Activated CD8-positive, alpha-beta memory T cell treated with anti-CD3 and anti-CD28 coated beads, Interleukin-2, amount 50 U/mL, for 24 hours (primary cell): ENCODE data around the gene VASH1.
"Not testable (repeated sequence)": the region's sequence is repeated elsewhere in the genome, so short reads cannot be mapped to it uniquely, and the experiment has no call there.

ENCODE experiments used
- DNase-seq: peaks from one replicate; pipeline ENCODE4 v3.0.0-alpha.2; 2020; ENCODE audit errors: extremely low read depth

The VASH1 gene

GRCh38 chr14:76761136-76761959 lies at the start of gene VASH1:
TSS of gene VASH1 (plus strand) at chr14:76761468. CDS start at chr14:76762822, 1,354 bp downstream.
- no peak for DNase-seq

- DNase-seq: no peak
These were observed 48.1 kb upstream of the VASH1 start for GRCh38 chr14:76713121-76713520.

GRCh38 chr14:76714470-76714869 lies 46.8 kb upstream of the VASH1 start:
- DNase-seq: no peak

DNA sequence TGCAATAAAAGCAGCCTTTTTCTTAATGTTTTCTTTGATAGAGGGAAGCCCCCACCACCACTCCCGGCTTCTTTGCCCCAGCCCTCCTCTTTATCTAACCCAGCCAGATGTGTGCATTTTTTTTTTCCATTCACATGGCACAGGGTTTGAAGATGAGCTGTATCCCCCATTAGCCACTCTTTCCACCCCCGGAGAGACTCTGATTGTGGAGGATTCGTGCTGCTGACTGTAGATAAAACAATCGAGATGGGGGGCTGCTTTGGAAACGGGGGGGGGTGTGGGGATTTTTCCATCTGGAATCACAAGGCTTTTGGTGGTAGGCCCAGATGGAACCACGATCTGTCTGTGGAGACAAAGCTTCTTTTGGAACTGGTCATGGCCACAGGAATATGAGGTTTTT lies 46.2 kb upstream of the VASH1 start:
- no peak for DNase-seq

DNA sequence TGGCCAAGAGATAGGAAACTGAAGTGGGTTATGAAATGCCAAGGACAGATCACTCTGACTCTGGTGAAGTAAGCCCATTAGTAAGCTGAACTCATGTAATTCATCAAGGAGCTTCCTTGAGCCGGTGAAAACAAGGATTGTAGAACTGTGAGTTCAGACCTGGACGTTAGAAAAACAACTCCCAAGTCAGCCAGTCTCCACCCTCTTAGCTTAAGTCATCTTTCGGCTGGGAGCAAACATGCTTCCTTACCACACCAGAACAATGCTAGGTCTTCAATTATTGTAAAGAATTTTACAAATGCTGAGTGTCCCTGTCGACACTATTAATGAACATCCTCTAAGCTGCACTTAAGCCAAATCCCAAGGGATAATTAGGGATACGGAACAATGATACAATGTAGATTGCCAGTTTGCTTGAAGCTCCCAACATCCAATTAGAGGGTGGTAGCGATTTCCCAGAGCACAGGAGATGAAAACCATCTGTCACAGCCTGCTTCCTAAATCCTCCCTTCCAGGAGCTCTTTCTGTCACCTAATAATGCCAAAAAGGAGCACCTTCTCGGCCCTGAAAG lies 45.7 kb upstream of the VASH1 start:
- no peak for DNase-seq

GRCh38 chr14:76716285-76716684 lies 45.0 kb upstream of the VASH1 start:
- no peak for DNase-seq

DNA sequence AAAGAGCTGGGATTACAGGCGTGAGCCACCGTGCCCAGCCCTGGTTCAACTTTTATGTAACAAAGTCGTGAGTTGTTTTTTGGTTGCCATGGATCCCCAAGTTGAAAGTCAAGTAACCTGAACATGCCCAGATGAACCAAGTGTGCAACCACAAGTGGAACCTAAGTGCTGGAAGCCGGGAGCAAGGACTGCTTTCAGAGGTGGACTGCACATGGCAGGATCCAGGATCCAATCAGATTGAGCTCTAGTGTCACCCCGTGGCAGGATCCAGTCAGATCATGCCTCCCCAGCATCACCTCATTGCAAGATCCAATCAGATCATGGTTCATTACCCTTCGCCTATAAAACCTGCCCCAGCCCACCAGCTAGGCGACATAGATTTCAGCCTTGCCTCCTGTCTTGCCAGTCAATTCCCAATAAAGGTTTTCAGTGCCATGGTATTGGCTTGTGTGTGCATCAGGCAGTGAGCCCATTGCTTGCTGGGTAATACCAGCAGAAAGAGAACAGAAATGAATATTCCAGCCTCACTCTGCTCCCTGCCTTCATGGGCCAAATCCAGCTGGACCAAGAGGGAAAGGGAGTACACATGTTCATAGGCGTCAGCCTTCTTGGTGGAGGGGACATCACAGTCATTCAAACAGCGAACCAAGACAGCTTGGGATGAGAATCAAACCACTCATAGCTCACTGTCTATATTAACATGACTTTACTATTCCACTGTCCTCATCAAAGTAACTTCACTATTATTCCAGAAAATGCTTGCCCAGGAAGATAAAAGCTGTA lies 43.6 kb upstream of the VASH1 start:
- DNase-seq: no peak

DNA sequence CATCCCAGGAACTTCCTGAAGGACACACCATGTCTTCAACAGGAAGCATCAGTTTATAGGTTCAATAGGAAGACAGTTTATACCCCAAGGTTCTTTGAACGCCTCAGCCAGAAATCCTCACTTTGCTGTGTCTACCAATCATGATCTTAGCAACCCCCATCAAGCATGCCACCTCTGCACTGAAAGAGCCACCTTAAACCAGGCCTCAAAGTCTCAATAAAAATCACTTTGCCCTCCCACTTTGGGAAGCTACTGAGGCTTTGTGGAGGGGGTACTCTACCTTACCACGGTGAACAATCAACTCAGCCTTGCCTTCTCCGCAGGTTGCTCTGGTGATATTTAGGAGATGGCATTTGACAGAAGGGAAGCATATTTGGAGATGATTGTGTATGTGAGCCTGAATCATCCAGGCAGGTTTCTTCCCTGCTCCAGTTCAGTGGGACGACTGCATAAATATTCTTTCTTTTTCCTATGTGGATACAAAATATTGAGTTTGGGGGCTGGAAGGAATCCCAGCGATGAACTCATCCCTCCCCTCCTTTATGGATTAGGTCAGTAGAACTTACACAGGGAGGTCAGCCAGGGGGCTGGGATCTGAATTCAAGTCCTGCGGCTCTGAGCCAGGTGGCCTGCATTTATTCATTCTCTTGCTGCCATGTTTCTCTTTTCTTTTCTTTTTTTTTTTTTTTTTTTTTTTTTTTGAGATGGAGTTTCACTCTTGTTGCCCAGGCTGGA lies 42.8 kb upstream of the VASH1 start:
- no peak for DNase-seq

- DNase-seq: no peak
These were observed 41.6 kb upstream of the VASH1 start for GRCh38 chr14:76719666-76720065.

- DNase-seq: no peak
These were observed 40.9 kb upstream of the VASH1 start for GRCh38 chr14:76720382-76720813.

- not testable (repeated sequence) for DNase-seq
These were observed 39.8 kb upstream of the VASH1 start for GRCh38 chr14:76721506-76721905.

DNA sequence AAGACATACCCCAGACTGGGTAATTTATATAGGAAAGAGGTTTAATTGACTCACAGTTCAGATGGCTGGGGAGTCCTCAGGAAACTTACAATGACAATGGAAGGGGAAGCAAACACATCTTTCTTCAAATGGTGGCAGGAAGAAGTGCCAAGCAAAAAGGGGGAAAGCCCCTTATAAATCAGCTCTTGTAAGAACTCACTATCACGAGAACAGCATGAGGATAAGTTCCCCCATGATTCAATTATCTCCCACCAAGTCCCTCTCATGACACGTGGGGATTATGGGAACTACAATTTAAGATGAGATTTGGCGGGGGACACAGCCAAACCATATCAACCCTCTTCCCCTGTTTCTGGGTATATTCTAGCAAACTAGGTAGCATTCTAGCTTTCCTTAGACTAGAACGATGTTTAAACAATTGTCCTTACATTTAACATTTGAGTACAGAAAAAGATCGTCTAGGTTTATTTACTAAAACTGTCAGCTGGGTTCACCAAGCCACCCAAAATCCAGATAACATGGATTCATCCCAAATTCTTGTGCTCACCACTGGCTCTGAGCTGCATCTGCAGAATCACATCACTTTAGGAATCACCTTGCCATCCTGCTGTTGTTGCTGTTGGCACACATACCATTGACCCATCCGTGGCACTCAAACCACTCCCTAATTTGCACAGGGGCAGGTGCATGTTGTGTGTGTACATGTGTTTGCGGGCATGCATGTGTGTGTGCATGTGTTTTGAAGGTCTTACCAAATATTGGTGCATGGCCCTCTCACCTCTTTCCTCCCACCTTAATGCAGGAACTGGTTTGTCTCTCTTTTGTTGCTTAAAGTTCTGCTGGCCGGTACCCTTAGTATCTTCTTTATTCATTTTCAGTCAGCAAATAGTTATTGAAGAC lies 36.4 kb upstream of the VASH1 start:
- no peak for DNase-seq

DNA sequence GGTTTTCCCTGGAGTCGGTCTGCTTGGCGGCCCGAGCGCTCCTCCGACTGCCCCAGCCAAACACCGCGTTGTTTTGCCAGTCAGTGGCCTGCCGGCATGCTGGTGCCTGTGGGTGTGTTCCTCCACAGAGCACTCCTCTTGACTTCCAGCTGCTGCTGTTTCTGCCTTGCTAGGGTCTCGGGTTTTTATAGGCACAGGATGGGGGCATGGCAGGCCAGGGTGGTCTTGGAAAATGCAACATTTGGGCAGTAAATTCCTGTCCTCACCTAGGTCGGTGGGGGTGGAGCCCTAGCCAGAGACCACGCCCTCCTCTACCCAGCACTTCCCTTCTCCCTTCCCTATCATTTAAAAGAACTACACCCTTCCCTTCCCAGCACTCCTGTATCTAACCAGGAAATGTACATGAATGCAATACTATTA lies 34.7 kb upstream of the VASH1 start:
- DNase-seq: no peak

- DNase-seq: no peak
These were observed 33.9 kb upstream of the VASH1 start for GRCh38 chr14:76727384-76727783.

DNA sequence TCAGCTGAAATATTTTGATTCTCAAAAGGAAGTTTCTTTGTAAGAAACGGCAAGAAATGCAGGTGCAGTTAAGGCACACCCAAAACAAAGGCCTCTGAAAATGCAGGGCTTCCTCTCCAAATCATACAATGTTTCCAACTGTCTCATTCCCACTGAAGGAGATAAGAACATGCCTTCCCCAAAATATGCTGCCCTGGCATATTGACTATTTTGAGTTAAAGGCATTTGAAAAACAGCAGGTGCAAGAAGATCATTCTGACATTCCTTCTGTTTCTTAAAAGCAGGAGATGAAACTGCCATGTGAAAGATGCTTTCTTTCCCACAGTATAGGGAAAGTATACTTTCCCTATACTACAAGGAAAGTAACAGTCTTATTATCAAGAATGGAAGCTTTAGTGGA lies 33.4 kb upstream of the VASH1 start:
- DNase-seq: no peak

DNA sequence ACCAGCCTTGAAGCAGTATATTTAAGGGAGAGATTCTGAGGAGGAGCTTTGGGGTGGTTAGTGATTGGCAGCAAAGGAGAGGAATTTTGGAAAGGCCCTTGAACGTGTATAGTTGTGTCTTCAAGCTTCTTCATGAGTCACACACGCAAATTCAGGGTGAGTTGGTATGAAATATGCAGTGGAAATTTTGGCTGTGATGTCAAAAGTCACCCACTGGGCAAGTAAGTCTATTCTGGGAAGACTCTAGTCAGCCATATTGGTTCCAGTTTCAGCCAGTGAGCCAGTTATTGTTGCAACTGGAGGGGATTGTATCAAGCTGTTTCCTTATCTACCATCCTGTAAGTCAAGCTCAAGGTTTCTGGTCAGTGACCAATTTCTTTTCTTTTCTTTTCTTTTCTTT lies 32.0 kb upstream of the VASH1 start:
- no peak for DNase-seq

GRCh38 chr14:76729953-76730505 lies 31.2 kb upstream of the VASH1 start:
- no peak for DNase-seq

DNA sequence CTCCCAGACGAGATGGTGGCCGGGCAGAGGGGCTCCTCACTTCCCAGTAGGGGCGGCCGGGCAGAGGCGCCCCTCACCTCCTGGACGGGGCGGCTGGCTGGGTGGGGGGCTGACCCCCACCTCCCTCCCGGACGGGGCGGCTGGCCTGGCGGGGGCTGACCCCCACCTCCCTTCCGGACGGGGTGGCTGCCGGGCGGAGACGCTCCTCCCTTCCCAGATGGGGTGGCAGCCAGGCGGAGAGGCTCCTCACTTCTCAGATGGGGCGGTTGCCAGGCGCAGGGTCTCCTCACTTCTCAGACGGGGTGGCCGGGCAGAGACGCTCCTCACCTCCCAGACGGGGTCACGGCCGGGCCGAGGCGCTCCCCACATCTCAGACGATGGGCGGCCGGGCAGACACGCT lies 26.8 kb upstream of the VASH1 start:
- not testable (repeated sequence) for DNase-seq

DNA sequence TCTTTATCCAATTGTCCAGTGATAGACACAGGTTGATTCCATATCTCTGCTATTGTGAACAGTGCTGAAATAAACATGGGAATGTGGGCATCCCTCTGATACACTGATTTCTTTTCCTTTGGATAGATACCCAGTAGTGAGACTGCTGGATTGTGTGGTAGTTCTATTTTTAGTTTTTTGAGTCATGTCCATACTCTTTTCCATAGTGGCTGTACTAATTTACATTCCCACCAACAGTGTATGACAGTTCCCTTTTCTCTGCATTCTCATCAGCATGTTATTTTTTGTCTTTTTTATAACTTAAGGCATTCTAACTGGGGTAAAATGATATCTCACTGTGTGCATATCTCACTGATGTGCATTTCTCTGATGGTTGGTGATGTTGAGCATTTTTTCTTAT lies 24.8 kb upstream of the VASH1 start:
- DNase-seq: no peak

- no peak for DNase-seq
These were observed 20.2 kb upstream of the VASH1 start for GRCh38 chr14:76741074-76741473.

- DNase-seq: no peak
These were observed 19.1 kb upstream of the VASH1 start for GRCh38 chr14:76742185-76742584.
